Measurements from ENCODE around the gene TMEM158. TPM values are rescaled to one million over a fixed set of nuclear protein-coding genes. Genes with fewer than 3 reads are reported as not detected.

The TMEM158 gene
- total RNA-seq, 1 experiment from 2014 or later, result 25.8 TPM

GRCh38 chr3:45246241-45246640 is 20.2 kb upstream of the TMEM158 start:
- intact Hi-C loops (cut with micrococcal nuclease), result no loop called here

More at GRCh38 chr3:45246241-45246640, 20.2 kb upstream of the TMEM158 start:
- ChIA-PET POLR2A (no interaction called here), RAD21 (ENCODE audit: low non-redundant PET in 1 of 2, low total read pairs in 2 of 2, uncharacterized antibody in 2 of 2, unreplicated experiment in 2 of 2) (no interaction called here), CTCF (no interaction called here)
- no peaks in the 10 kb centered on the region for H4K20me1 ChIP-seq (ENCODE audit: insufficient read depth)
- H3K79me2 ChIP-seq (ENCODE audit: insufficient read depth, low read length), result no peaks in the 10 kb centered on the region
- H2AFZ ChIP-seq (ENCODE audit: low read depth, low read length, poor library complexity, severe bottlenecking), result no peak overlapping the region
- H3K4me3 ChIP-seq (replicated peaks in 1 of 2; ENCODE audit: low read depth in 1 of 2, low read length in 2 of 2), result no peak overlapping the region
- H3K9ac ChIP-seq (ENCODE audit: low read length), result no peak overlapping the region
- DNase-seq (ENCODE audit: low read depth, low spot score) (no peak), ATAC-seq (no peak)
- no peaks in the 10 kb centered on the region for H3K4me1 ChIP-seq (ENCODE audit: control insufficient read depth in 1 of 2, insufficient read depth in 2 of 2, low read length in 2 of 2)
- no peak overlapping the region for H3K27ac ChIP-seq (ENCODE audit: low read depth, low read length)
- H3K9me3 ChIP-seq (ENCODE audit: control insufficient read depth in 1 of 2, insufficient read depth in 1 of 2, low read depth in 1 of 2, low read length in 2 of 2), result no peaks in the 10 kb centered on the region
- TF ChIP-seq ELF1 (IDR thresholded peaks at IDR 0.05; ENCODE audit: borderline replicate concordance, low read depth), result no peak
- TF ChIP-seq EGR1 (IDR thresholded peaks at IDR 0.05; ENCODE audit: low read depth), result no peak
- TF ChIP-seq REST (IDR thresholded peaks at IDR 0.05; ENCODE audit: low read depth), result no peak
- no peak for TF ChIP-seq ATF3 (IDR thresholded peaks at IDR 0.05)
- H3K27me3 ChIP-seq (ENCODE audit: insufficient read depth, low read length), result no peaks in the 10 kb centered on the region
- no peaks in the 10 kb centered on the region for H3K9me2 ChIP-seq (ENCODE audit: insufficient read depth)
- no TSS peak for BruUV-seq (replicated peaks)
- no peaks in the 10 kb centered on the region for H3K36me3 ChIP-seq (ENCODE audit: control insufficient read depth in 1 of 2, insufficient read depth in 2 of 2, low read length in 2 of 2)
- H3K4me2 ChIP-seq (ENCODE audit: low read length), result no peak overlapping the region

Data from HCT116 (cell line).